GM12892 (cell line): Measurements from ENCODE around the gene TPRG1L.

ENCODE experiments used
- POLR2A ChIP-seq: IDR thresholded peaks from 2 replicates; pipeline ENCODE4 v1.6.1; 2011; ENCODE audit warnings: low read depth, low read length, control low read depth
- POLR2AphosphoS5 ChIP-seq: IDR thresholded peaks from 2 replicates; pipeline ENCODE4 v1.6.1; 2011; ENCODE audit warnings: low read depth, low read length, control low read depth

GRCh38 chr1:3660704-3661103 is 35.9 kb downstream of the TPRG1L start:
- TF ChIP-seq POLR2A (no peak), POLR2AphosphoS5 (no peak)
